EH (cell line): ENCODE results near the gene ARL1.
"Not testable (repeated sequence)": the region's sequence is repeated elsewhere in the genome, so short reads cannot be mapped to it uniquely, and the experiment has no call there.

Source experiments
- DNase-seq: peaks from one replicate; pipeline ENCODE4 v3.0.0-alpha.2; 2015; ENCODE audit warnings: low read depth

The ARL1 gene

DNA sequence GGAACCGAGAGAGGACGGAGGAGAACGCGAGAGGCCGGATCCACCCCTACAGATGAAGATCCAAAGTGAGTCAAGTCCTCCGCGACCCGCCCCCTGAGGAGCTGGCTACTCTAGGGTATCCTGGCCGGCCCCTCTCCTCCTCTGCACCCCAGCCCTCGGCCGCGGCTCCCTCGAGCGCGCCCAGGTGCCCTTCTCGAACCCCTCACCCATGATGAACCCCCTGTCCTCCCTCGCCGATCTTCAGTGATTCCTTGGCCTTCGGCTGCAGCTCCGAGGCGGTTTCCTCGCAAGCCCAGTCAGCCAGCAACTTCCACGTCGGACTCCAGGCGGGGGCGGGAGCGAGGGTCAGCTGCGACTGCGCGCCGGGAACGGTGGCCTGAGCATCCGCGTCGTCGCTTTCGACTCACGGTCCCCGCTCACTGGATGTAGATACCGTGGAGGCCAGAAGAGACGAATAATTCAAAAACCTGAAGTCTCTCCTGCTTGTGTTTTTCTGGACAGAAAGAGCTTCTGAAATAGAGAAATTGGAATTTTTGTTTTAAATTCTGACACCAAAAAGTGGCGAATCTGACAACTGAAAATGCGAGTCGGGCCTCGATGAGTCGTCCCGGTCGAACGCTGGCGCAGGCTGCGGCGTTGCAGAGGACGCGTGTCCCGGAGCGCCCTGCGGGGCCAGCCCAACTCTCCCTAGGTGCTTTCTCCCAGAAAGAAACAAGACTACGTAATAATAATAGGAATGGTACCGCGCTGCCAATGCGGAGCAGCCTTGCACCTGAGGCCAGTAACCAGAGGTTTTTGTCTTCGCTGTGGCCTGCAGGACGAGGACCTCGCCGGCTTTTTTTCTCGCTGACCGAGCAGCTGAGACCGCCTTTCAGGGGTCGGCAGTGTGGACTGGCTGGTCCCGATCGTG is at the start of gene ARL1:
Gene ARL1, minus strand, starts transcription at position 337 of the 910 bp plus-strand sequence. Its CDS starts 127 bp downstream, at position 210.
- peak; percentile 87 for DNase-seq

DNA sequence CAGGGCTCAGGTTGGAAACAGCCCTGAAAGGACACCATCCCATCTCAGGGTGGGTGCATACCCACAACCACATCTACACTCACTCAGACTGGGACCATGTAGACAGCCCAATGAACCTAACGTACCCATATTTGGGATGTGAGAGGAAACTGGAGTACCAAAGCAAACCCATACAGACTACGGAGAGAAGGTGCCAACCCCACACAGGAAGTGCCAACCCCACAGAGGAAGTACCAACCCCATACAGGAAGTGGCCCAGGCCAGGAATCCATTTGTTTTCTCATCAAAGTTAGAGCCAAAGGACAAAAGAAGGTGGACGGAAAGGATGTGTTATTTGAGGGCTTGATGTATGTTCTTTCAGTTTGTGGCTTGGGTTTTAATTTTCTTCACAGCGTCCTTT is 48.1 kb upstream of the ARL1 start:
- no peak for DNase-seq

DNA sequence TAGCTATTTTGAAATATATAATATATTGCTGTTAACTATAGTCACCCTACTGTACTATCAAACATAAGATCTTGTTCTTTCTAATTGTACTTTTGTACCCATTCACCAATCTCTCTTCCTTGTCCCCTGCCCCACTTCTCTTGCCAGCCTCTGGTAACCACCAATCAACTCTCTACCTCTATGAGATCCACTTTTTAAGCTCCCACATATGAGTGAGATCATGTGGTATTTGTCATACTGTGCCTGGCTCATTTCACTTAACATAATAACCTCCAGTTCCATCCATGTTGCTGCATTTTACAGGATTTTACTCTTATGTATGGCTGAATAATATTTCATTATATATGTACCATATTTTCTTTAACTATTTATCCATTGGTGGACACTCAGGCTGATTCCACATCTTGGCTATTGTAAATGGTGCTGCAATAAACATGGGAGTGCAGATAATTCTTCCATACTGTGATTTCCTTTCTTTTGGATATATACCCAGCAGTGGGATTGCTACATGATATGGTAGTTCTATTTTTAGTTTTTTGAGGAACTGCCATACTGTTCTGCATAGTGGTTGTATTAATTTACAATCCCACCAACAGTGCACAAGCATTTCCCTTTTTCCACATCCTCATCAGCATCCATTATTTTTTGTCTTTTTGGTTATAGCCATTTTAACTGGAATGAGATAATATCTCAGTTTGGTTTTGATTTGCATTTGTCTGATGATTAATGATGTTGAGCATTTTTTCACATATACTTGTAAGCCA is 34.1 kb upstream of the ARL1 start:
- no peak for DNase-seq

- DNase-seq: no peak
These were observed 31.7 kb upstream of the ARL1 start for GRCh38 chr12:101439236-101439635.

DNA sequence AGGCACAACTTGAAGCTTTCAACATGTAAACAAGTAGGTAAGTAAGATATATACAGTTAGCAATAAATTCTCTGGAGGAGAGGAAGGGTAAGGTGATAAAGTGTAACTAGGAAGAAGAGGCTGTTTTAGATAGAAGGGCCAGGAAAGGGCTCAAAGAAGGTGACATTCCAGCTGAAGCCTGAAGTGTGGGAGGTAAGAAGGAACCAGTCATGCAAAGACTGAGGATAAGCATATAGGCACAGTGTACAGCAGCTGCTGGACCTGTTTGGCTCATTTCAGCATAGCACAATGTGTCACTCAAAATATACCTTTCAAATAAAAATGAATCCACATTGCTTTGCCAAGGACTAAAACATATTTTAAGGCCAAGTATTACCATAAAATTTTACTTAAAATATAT is 28.6 kb upstream of the ARL1 start:
- no peak for DNase-seq

DNA sequence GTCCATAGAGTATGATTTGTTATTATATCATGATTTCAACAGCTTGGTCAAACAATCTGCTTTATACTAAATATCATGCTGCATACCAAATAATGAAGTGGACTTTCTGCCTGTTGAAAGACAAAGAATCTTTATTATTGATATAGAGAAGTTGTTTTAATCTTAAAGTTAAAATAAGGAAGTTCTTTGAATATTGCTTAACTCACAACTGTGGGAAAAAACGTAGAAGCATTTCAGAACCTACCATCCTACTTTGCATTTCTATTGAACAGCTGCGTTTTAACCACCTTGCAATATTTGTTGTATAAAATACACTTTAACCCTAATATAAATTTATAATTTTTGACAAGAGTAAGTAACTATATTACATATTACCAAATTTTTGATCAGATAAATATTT is 22.9 kb upstream of the ARL1 start:
- no peak for DNase-seq

- DNase-seq: no peak
These were observed 17.0 kb upstream of the ARL1 start for GRCh38 chr12:101424620-101425019.

DNA sequence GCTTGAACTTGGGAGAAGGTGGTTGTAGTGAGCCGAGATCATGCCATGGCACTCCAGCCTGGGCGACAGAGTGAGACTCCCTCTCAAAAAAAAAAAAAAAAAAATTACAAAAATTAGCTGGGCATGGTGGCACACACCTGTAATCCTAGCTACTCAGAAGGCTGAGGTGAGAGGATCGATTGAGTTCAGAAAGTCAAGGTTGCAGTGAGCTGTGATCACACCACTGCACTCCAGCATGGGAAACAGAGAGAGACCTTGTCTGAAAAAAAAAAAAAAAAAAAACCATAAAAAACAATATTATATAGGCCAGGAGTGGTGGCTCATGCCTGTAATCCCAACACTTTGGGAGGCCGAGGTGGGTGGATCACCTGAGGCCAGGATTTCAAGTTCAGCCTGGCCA is 14.5 kb upstream of the ARL1 start:
- not testable (repeated sequence) for DNase-seq

- DNase-seq: no peak
These were observed 7.7 kb upstream of the ARL1 start for GRCh38 chr12:101415228-101415627.

- DNase-seq: peak; percentile 63
These were observed 7.1 kb upstream of the ARL1 start for GRCh38 chr12:101414533-101415119.

DNA sequence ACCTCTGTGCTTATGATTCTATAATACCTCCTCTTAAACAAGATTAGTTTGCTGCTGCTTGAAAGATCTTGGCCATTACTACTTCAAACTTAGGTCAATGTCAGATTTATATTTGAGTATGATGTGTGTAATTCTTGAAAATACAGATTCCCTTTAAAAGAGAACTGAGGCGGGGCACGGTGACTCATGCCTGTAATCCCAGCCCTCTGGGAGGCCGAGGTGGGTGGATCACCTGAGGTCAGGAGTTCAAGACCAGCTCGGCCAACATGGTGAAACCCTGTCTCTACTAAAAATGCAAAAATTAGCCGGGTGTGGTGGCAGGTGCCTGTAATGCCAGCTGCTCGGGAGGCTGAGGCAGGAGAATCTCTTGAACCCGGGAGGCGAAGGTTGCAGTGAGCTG is 2.6 kb upstream of the ARL1 start:
- not testable (repeated sequence) for DNase-seq

- DNase-seq: no peak
These were observed 530 bp downstream of the ARL1 start for GRCh38 chr12:101407049-101407435.

DNA sequence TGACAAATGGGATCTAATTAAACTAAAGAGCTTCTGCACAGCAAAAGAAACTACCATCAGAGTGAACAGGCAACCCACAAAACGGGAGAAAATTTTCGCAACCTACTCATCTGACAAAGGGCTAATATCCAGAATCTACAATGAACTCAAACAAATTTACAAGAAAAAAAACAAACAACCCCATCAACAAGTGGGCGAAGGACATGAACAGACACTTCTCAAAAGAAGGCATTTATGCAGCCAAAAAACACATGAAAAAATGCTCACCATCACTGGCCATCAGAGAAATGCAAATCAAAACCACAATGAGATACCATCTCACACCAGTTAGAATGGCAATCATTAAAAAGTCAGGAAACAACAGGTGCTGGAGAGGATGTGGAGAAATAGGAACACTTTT is 16.4 kb downstream of the ARL1 start:
- DNase-seq: not testable (repeated sequence)

- DNase-seq: no peak
These were observed 28.4 kb downstream of the ARL1 start for GRCh38 chr12:101379149-101379548.

GRCh38 chr12:101375573-101375972 is 32.0 kb downstream of the ARL1 start:
- DNase-seq: no peak

DNA sequence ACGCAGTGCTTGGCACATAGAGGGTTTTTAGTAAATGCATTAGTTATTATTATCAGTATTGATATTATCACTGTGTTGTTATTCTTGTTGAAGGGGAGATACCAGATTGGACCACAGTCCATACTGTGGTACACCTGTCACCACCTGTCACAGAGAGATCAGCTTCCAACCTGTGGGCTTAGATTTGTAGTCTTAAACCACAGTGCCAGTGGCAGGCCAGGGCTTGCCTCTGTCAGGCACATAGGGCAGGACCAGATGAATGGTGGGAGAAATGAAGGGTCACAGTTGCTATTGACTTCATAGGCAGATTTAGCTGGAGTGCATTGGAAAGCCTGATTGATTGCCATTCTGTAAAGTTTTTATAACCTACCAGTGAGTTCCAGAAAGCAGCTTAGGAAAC is 35.1 kb downstream of the ARL1 start:
- DNase-seq: no peak

- no peak for DNase-seq
These were observed 39.6 kb downstream of the ARL1 start for GRCh38 chr12:101368016-101368415.

GRCh38 chr12:101361455-101361854 is 46.1 kb downstream of the ARL1 start:
- no peak for DNase-seq

DNA sequence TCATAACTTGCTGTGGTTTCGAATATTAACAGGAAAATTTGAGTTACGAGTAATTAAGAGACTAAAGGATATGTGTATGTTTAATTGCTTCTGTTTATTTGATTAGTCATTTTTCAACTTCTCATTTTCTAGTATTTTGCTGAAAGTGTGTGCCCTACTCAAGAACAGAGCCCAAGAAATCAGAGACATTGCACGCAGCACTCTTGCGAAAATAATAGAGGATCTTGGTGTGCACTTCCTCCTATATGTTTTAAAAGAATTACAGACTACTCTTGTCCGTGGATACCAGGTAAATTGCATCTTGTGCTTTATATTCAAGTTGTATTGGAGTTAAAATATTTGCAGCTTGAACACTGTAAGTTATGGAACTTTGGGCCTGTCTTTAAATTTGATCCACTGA is 50.8 kb downstream of the ARL1 start:
- DNase-seq: no peak

DNA sequence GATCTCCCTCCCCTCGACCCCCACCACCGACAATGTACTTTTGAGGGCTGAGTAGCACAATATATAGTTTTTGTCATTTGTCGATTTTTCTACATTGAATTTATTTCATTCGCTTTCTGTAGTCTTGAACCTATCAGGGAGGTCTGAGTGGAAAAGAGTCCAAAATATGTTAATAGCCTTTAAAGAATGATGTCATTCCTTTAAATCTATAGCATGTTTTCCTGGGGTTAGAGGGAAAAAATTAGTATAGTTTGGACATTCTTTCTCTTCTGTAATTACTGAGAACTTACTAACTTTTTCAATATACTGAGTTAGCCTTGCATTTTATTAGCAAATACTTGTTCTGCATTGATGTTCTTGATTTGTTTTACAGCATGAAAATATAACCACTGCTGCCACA is 55.9 kb downstream of the ARL1 start:
- no peak for DNase-seq

DNA sequence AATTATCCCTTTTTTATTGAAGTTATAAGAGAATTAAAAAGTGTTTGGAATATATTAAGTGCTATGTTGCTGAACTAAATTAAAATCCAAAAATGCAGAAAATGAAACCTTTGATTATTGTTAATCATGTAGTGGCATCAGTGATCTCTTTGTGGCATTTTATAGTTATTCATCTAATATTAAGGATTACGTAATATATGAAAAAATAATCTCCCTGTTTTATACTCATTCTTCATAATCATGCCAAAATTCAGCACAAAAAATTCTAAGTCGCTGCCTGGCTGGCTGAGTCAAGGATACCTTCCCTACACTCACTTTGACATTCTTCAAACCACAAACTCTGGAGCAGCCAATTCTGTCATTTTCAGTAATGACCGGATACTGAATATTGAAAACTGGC is 63.7 kb downstream of the ARL1 start:
- no peak for DNase-seq
